Loucy (cell line): ENCODE data around the gene BEND4.

ENCODE experiments used
- H2AFZ ChIP-seq: fragments of 200-600 bp; sonication (generic); 2 replicates; pipeline ENCODE4 v1.6.0; 2016; ENCODE audit warnings: antibody characterized with exemption, mild to moderate bottlenecking, low read length, moderate library complexity
- H3F3A ChIP-seq: fragments of 200-600 bp; 2 replicates; pipeline ENCODE4 v1.6.0; 2016; ENCODE audit warnings: antibody characterized with exemption, low read depth, mild to moderate bottlenecking
- H3K27me3 ChIP-seq: fragments of 200-600 bp; sonication (generic); 2 replicates; pipeline ENCODE4 v1.6.1; 2014; ENCODE audit warnings: low read length, mild to moderate bottlenecking; ENCODE audit not compliant: insufficient read depth, poor library complexity, severe bottlenecking
- H3K36me3 ChIP-seq: fragments of 200-600 bp; sonication (generic); 2 replicates; pipeline ENCODE4 v1.6.1; 2016; ENCODE audit warnings: low read length; ENCODE audit not compliant: insufficient read depth
- H3K4me1 ChIP-seq: fragments of 200-600 bp; sonication (generic); 2 replicates; pipeline ENCODE4 v1.5.1; 2014; ENCODE audit warnings: low read length, mild to moderate bottlenecking; ENCODE audit not compliant: insufficient read depth, poor library complexity, severe bottlenecking
- H3K4me2 ChIP-seq: fragments of 200-600 bp; sonication (generic); 2 replicates; pipeline ENCODE4 v1.6.0; 2014; ENCODE audit warnings: antibody characterized with exemption, low read length, low read depth, mild to moderate bottlenecking; ENCODE audit not compliant: poor library complexity, severe bottlenecking
- H3K4me3 ChIP-seq: fragments of 200-600 bp; sonication (generic); 2 replicates; pipeline ENCODE4 v1.5.1; 2014; ENCODE audit warnings: low read length, mild to moderate bottlenecking, mixed read lengths; ENCODE audit not compliant: poor library complexity, severe bottlenecking
- H3K79me2 ChIP-seq: fragments of 200-600 bp; sonication (generic); 2 replicates; pipeline ENCODE4 v1.6.1; 2014; ENCODE audit warnings: low read length; ENCODE audit not compliant: insufficient read depth
- H3K9ac ChIP-seq: fragments of 200-600 bp; sonication (generic); 2 replicates; pipeline ENCODE4 v1.6.0; 2014; ENCODE audit warnings: mild to moderate bottlenecking, low read depth, low read length, moderate library complexity; ENCODE audit not compliant: poor library complexity, severe bottlenecking
- H3K9me2 ChIP-seq: fragments of 200-600 bp; sonication (generic); replicated peaks from 2 replicates; pipeline ENCODE4 v1.6.1; 2016; ENCODE audit warnings: low read depth, low read length, mixed read lengths
- H3K9me3 ChIP-seq: fragments of 200-600 bp; sonication (generic); 2 replicates; pipeline ENCODE4 v1.6.1; 2014; ENCODE audit warnings: mild to moderate bottlenecking, antibody characterized with exemption, low read length, low read depth; ENCODE audit not compliant: insufficient read depth
- H4K20me1 ChIP-seq: fragments of 200-600 bp; sonication (generic); 2 replicates; pipeline ENCODE4 v1.6.0; 2014; ENCODE audit warnings: antibody characterized with exemption, low read length, mild to moderate bottlenecking; ENCODE audit not compliant: insufficient read depth, poor library complexity, severe bottlenecking
- CTCF ChIP-seq: fragments of 200-600 bp; sonication (generic); conservative IDR thresholded peaks from 2 replicates; pipeline ENCODE4 v1.5.1; 2014; ENCODE audit warnings: mild to moderate bottlenecking, antibody characterized with exemption, low read length
- EZH2phosphoT487 ChIP-seq: fragments of 200-600 bp; IDR thresholded peaks from 2 replicates; pipeline ENCODE4 v1.6.1; 2018; ENCODE audit warnings: antibody characterized with exemption, mild to moderate bottlenecking, moderate library complexity, borderline replicate concordance

Gene BEND4

DNA sequence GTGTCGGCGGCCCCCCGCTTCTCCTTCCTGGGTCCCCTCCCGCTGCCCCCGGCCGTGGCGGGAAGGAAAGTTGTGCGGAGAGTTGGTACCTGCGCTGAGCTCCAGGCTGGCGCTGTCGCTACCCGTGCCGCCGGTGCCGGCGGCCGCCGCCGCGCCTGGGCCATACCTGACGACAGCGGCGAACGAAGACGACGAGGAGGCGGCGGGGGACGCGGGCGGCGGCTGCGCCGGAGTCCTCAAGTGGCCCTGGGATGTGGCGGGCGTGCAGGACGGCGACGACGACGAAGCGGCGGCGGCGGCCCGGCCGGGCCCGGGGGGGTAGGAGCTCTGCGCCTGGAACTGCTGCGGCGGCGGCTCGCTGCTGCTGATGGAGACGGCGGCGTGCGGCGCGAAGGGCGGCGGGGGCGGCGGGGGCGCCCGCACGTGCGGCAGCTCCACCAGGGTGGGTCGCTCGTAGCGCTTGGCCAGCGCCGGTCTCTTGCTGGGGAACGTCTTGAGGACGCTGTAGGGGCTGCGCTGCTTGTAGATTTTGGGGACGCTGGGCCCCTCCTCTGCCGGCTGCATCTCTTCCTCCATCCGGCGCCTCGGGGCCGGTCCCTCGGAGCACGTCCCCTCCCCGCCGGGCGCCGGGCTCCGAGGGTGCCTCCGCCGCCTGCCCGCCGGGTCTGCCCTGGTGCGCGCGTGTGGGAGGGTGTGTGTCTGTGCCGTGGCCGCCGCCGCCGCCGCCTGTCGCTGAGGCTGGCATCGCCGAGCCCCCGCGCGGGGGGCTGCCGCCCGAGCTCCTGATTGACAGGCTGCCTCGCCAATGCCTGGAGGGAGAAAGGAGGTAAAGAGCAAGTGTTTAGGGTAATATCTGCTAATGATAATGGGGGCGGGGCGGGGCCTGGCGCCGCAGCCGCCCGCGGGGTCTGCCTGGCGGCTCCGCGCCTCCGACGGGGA, 618 bp downstream of the BEND4 start:
- peak overlapping the region; percentile 73; the same call in 1 of the 2 replicates for H2AFZ ChIP-seq
- peak overlapping the region; percentile 62 for H3K4me2 ChIP-seq
- H3K79me2 ChIP-seq = no peaks in the 10 kb centered on the region
- no peak for TF ChIP-seq CTCF
- TF ChIP-seq EZH2phosphoT487 = no peak
- no peaks in the 10 kb centered on the region for H3F3A ChIP-seq
- H4K20me1 ChIP-seq = no peaks in the 10 kb centered on the region
- H3K36me3 ChIP-seq = no peaks in the 10 kb centered on the region
- peak overlapping the region; percentile 72 for H3K4me3 ChIP-seq
- no peaks in the 10 kb centered on the region for H3K9me2 ChIP-seq
- no peaks in the 10 kb centered on the region for H3K27me3 ChIP-seq
- no peaks in the 10 kb centered on the region for H3K4me1 ChIP-seq
- no peaks in the 10 kb centered on the region for H3K9me3 ChIP-seq
- H3K9ac ChIP-seq = no peak overlapping the region

- no peak overlapping the region for H3K4me2 ChIP-seq
- no peaks in the 10 kb centered on the region for H4K20me1 ChIP-seq
- no peak overlapping the region for H2AFZ ChIP-seq
- no peaks in the 10 kb centered on the region for H3K36me3 ChIP-seq
- no peaks in the 10 kb centered on the region for H3K9me3 ChIP-seq
- no peak overlapping the region for H3K4me3 ChIP-seq
- no peaks in the 10 kb centered on the region for H3F3A ChIP-seq
- no peaks in the 10 kb centered on the region for H3K27me3 ChIP-seq
- H3K79me2 ChIP-seq = no peaks in the 10 kb centered on the region
- no peak overlapping the region for H3K9ac ChIP-seq
- TF ChIP-seq EZH2phosphoT487 (no peak), CTCF (no peak)
- H3K9me2 ChIP-seq = no peaks in the 10 kb centered on the region
- H3K4me1 ChIP-seq = no peaks in the 10 kb centered on the region
Measured at GRCh38 chr4:42150653-42151567, 1.5 kb downstream of the BEND4 start.

- H4K20me1 ChIP-seq = no peaks in the 10 kb centered on the region
- H3K9ac ChIP-seq = no peak overlapping the region
- no peaks in the 10 kb centered on the region for H3K27me3 ChIP-seq
- no peak overlapping the region for H2AFZ ChIP-seq
- H3K9me3 ChIP-seq = no peaks in the 10 kb centered on the region
- H3K79me2 ChIP-seq = no peaks in the 10 kb centered on the region
- H3K4me1 ChIP-seq = no peaks in the 10 kb centered on the region
- H3F3A ChIP-seq = no peaks in the 10 kb centered on the region
- no peak overlapping the region for H3K4me2 ChIP-seq
- H3K36me3 ChIP-seq = no peaks in the 10 kb centered on the region
- no peaks in the 10 kb centered on the region for H3K9me2 ChIP-seq
- no peak overlapping the region for H3K4me3 ChIP-seq
- TF ChIP-seq EZH2phosphoT487 = no peak
- no peak for TF ChIP-seq CTCF
Measured at GRCh38 chr4:42149004-42149403, 3.5 kb downstream of the BEND4 start.
